AG10803 (cell line): ENCODE data around the gene GRIK1.
"Not testable (repeated sequence)": the region's sequence is repeated elsewhere in the genome, so short reads cannot be mapped to it uniquely, and the experiment has no call there.

Experiments used
- DNase-seq: peaks from one replicate; pipeline ENCODE4 v3.0.0; 2010; ENCODE audit warnings: low read depth
- H3K4me3 ChIP-seq: 2 replicates; pipeline ENCODE4 v1.5.1; 2011; ENCODE audit warnings: mild to moderate bottlenecking, low read length, control low read depth
- CTCF ChIP-seq: conservative IDR thresholded peaks from 2 replicates; pipeline ENCODE4 v1.5.1; 2011; ENCODE audit warnings: mild to moderate bottlenecking, low read length, control low read depth, inconsistent platforms

GRIK1 gene

GRCh38 chr21:29610779-29611360, 328.9 kb downstream of the GRIK1 start:
- H3K4me3 ChIP-seq = no peak overlapping the region
- DNase-seq = no peak
- no peak for TF ChIP-seq CTCF

DNA sequence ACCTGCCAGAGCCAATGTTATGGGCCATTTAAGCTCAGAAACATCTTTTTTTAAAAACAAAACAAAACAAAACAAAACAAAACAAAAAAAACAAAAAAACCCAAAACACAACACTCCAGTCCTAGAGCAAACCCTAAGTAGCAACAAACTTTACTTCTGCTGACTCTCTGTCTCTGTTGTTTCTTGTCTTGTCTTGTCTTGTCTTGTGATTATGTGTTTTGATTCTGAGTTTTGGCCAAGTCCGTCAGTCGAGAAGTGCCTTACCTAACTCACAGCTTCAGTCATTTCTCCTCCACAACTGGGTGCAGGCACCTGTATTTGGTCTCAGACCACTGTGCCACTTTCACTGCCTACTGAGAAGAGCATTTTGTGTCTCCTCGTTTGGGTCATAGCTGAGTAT, 333.2 kb downstream of the GRIK1 start:
- DNase-seq = no peak
- TF ChIP-seq CTCF = no peak
- H3K4me3 ChIP-seq = no peak overlapping the region

- DNase-seq, H3K4me3 ChIP-seq: not testable (repeated sequence)
These were observed 334.6 kb downstream of the GRIK1 start for GRCh38 chr21:29605219-29605618.

DNA sequence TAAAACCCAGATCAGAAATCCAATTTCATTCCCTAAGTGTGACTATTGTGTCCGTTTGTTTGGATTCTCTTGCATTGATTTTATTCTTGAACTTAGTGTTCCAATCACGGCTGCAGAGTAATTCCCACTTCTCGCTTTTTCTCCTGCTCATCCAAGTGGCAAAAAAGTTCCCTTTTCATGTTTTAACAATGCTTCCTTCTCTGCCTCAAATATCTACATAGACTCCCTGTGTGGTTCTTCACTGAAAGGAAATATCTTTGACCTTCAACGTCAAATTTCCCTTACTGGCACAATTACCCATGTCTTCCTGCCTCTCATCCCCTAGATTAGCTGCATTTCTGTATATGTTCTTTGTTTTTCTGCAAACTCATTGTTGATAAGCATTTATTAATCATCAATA, 335.7 kb downstream of the GRIK1 start:
- no peak for TF ChIP-seq CTCF
- no peak overlapping the region for H3K4me3 ChIP-seq
- DNase-seq = no peak

- no peak for DNase-seq
- no peak overlapping the region for H3K4me3 ChIP-seq
- no peak for TF ChIP-seq CTCF
These were observed 338.7 kb downstream of the GRIK1 start for GRCh38 chr21:29601047-29601446.

DNA sequence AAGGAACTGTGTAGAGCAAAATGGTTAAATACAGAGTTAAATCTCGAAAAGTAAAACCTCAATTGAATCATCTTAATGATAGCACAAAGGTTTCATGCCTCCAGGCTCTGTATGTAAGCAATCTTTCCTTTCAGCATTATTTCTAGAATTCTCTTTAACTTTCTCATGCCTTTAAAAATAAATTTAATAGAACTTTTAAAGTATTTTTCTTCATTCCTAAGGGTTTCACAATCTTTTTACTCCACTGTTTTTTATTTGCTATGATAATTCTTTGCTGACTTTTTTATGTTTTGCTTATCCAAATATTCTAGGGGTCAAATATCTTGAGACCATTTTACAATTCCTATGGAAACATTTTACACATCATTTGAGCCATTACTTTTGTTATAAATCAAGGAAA, 353.1 kb downstream of the GRIK1 start:
- H3K4me3 ChIP-seq = no peak overlapping the region
- peak; percentile 3 for DNase-seq
- TF ChIP-seq CTCF = no peak

DNA sequence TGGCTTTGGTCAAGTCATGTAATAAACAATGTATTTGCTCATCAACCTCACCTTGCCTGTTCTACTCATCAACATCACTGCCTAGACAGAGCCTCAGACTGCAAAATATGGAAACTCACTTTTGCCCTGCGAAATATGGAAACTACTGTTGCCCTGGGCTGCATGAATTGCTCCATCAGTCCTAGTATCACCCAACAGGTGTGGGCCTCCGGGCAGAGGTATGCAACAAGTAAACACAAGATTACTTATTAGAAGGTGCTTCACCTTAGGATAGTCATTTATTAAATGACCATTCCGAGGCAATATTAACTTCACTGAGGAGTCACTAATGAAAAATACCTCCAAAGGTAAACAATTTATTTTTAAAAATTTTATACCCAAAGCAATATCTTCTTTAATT, 354.3 kb downstream of the GRIK1 start:
- no peak for DNase-seq
- H3K4me3 ChIP-seq = no peak overlapping the region
- no peak for TF ChIP-seq CTCF

- no peak for TF ChIP-seq CTCF
- DNase-seq = no peak
- H3K4me3 ChIP-seq = no peak overlapping the region
These were observed 356.3 kb downstream of the GRIK1 start for GRCh38 chr21:29583424-29583924.
